Activated B cell treated with CpG ODN at 0.5 μM for 24 hours (primary cell): Measurements from ENCODE around the gene NFIB. TPM values are rescaled to one million over a fixed set of nuclear protein-coding genes. Genes with fewer than 3 reads are reported as not detected.

Source experiments
- ATAC-seq: fragments of 200-7000 bp; cut with Tn5 transposase; one replicate; pipeline ENCODE4 v1.10.0; 2021; ENCODE audit warnings: low read depth, mild to moderate bottlenecking, moderate library complexity
- CTCF ChIA-PET: fragments of 350-600 bp; sonication (Branson Sonifier 250); formaldehyde crosslinking; loops from one replicate; lab custom pipeline; 2021; ENCODE audit warnings: antibody characterized with exemption; lab: Charles Lee
- POLR2A ChIA-PET: fragments of 350-600 bp; sonication (Branson Sonifier 250); formaldehyde crosslinking; loops from one replicate; lab custom pipeline; 2021; ENCODE audit warnings: antibody characterized with exemption; lab: Charles Lee
- DNase-seq: peaks from one replicate; pipeline ENCODE4 v3.0.0; 2022
- H3K27ac Mint-ChIP-seq: one replicate; pipeline ENCODE4 v1.8.0; 2020; ENCODE audit warnings: mixed read lengths
- H3K27me3 Mint-ChIP-seq: one replicate; pipeline ENCODE4 v1.8.0; 2021; ENCODE audit warnings: mixed read lengths
- H3K36me3 Mint-ChIP-seq: one replicate; pipeline ENCODE4 v1.8.0; 2021; ENCODE audit warnings: low read depth, mixed read lengths
- H3K4me1 Mint-ChIP-seq: one replicate; pipeline ENCODE4 v1.8.0; 2021; ENCODE audit warnings: mixed read lengths
- H3K4me3 Mint-ChIP-seq: one replicate; pipeline ENCODE4 v1.8.0; 2020; ENCODE audit warnings: mild to moderate bottlenecking, mixed read lengths
- H3K9me3 Mint-ChIP-seq: one replicate; pipeline ENCODE4 v1.8.0; 2020; ENCODE audit warnings: mixed read lengths
- intact Hi-C: fragments of 100-400 bp; cut with micrococcal nuclease; formaldehyde crosslinking; loops from one replicate; pipeline ENCODE4 v1.15.1; 2024
- total RNA-seq: library from RNA; stranded (reverse); gene quantifications from 2 replicates; pipeline ENCODE4 v1.2.3, GENCODE V29; 2022
- TF ChIP-seq, protein P1 (sequence below): fragments of 200-600 bp; IDR thresholded peaks from one replicate; pipeline ENCODE4 v1.8.0; 2022; ENCODE audit warnings: antibody characterized with exemption, mild to moderate bottlenecking

NFIB gene
- total RNA-seq, 1 donor from 2014 or later, result not detected

DNA sequence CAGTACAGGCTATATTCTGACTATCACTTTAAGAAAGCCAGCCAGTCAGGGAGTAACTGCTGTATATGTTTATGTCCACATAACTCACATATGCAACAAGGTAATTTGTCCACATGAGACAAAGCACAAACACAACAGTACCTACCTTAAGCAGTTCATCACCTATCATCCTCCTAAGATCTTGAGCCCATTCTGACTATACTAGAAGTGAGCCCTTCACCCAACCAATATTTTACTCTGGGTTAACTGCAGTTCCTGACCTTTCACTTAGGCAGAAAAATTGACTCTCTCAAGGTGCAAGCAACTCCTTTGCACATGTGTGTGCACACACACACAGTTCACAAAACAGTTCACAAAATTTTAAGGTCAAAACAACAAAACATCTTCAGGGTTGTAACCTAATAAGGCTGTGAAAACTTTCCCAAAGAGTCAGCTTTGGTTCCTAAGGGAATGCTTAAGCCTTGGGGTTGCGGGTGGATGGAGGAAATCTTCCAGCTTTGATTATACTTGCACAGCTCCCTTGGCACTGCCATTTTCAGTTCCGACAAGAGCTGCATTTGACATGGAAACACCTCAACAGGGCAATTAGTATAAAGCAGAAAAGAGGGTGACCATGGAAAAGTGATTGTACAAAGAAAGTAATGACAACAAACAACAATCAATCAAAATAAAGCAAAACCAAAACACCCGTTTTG is 215.3 kb downstream of the NFIB start:
- Mint-ChIP-seq H3K9me3 (no peaks in the 10 kb centered on the region), H3K4me1 (no peaks in the 10 kb centered on the region), H3K27me3 (no peaks in the 10 kb centered on the region), H3K4me3 (no peak overlapping the region), H3K27ac (no peak overlapping the region), H3K36me3 (no peaks in the 10 kb centered on the region)
- intact Hi-C loops, result no loop called here
- POLR2A ChIA-PET, result no interaction called here
- no peak for ATAC-seq
- CTCF ChIA-PET, result no interaction called here
- no peak for DNase-seq
- TF ChIP-seq, protein P1, sequence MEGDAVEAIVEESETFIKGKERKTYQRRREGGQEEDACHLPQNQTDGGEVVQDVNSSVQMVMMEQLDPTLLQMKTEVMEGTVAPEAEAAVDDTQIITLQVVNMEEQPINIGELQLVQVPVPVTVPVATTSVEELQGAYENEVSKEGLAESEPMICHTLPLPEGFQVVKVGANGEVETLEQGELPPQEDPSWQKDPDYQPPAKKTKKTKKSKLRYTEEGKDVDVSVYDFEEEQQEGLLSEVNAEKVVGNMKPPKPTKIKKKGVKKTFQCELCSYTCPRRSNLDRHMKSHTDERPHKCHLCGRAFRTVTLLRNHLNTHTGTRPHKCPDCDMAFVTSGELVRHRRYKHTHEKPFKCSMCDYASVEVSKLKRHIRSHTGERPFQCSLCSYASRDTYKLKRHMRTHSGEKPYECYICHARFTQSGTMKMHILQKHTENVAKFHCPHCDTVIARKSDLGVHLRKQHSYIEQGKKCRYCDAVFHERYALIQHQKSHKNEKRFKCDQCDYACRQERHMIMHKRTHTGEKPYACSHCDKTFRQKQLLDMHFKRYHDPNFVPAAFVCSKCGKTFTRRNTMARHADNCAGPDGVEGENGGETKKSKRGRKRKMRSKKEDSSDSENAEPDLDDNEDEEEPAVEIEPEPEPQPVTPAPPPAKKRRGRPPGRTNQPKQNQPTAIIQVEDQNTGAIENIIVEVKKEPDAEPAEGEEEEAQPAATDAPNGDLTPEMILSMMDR, result no peak

DNA sequence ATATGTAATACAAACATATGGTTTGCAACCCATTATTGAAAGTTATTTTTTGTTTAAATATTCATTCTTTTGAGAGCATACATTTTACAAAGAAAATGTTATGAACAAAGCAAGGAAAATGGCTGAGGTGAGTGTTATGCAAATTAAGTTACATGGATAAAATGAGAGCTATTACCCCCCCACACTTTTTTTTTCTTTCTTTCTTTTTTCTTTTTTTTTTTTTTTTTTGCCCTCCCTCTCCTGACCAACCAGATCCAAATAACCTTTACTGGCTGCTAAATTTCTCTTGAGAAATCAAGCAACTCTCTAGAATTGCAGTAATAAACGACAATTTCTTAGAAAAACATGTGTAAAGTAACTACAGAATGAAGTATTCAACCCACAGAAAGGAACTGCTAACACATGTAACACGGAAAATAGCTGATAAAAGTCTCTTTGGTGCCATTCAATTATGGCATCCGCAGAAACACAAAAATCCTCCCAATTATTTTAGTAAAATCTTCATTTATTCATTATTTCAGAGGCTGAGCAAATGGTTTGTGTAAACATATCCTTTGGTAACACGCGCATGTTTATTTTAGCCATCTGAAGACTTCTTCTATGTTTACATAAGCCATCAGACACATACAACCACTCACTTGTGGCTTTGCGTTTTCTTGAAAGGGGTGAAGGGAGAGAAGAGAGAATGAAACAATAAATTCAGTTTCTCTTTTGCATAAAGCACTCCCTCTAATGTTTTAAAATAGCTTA is 216.1 kb downstream of the NFIB start:
- intact Hi-C loops, result no loop called here
- Mint-ChIP-seq H3K27me3 (no peaks in the 10 kb centered on the region), H3K9me3 (no peaks in the 10 kb centered on the region), H3K4me1 (no peaks in the 10 kb centered on the region), H3K27ac (no peak overlapping the region), H3K4me3 (no peak overlapping the region), H3K36me3 (no peaks in the 10 kb centered on the region)
- ATAC-seq (no peak), DNase-seq (no peak)
- TF ChIP-seq, protein P1, result no peak
- CTCF ChIA-PET, result no interaction called here
- POLR2A ChIA-PET, result no interaction called here

DNA sequence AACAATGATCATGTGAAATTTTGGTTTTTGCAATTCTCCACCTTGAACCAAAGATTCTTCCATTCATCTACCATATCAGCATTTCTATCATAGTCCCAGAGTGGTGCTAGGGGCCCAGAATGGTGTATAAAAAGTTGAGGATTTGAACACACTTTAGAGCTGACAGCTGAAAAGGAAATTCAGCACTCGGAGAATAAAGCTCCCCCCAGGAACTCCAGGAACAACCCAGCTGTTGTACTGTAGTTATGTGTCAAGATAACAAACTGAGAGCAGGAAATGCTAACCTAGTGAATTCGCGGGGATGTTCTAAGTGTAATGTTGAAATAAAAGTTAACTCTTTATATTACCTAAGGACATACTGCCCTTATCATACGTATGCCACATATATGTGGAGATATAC is 216.7 kb downstream of the NFIB start:
- no peaks in the 10 kb centered on the region for H3K36me3 Mint-ChIP-seq
- H3K27me3 Mint-ChIP-seq, result no peaks in the 10 kb centered on the region
- CTCF ChIA-PET, result no interaction called here
- intact Hi-C loops, result no loop called here
- POLR2A ChIA-PET, result no interaction called here
- no peak overlapping the region for H3K27ac Mint-ChIP-seq
- no peaks in the 10 kb centered on the region for H3K9me3 Mint-ChIP-seq
- DNase-seq (no peak), ATAC-seq (no peak)
- TF ChIP-seq, protein P1, result no peak
- no peaks in the 10 kb centered on the region for H3K4me1 Mint-ChIP-seq
- H3K4me3 Mint-ChIP-seq, result no peak overlapping the region

DNA sequence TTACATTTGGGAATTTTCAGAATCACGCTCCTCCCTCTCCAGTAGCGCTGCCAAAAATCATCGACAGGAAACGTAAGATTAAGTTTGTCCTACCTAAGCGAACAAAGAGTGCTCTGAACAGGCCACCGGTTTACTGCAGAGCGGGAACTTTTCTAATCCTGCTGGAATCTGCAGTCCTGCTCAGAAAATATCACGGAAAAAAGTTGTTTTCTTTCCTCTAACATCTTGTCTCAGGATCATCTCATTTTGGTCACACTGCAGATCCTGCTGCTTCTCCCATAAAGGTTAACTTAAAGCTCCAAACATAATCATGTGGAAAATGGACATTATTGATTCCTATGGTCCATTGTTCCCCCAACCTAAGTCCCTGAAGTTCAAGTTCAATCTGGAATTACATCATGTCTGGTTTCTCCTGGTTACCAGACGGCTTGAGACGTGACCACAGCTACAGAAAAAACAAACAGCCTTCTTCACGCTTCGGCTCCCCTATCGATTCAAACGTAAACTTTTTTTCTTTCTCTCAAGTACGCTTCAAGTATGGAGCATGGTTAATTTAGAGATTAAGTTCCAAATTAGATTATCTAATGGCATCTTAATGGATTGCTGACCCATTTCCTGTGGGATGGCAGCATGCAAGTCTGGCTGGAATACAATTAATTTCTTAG is 217.6 kb downstream of the NFIB start:
- H3K4me1 Mint-ChIP-seq, result no peaks in the 10 kb centered on the region
- no peaks in the 10 kb centered on the region for H3K9me3 Mint-ChIP-seq
- H3K36me3 Mint-ChIP-seq, result no peaks in the 10 kb centered on the region
- no peak for ATAC-seq
- TF ChIP-seq, protein P1, result no peak
- ChIA-PET CTCF (no interaction called here), POLR2A (no interaction called here)
- DNase-seq, result no peak
- H3K27ac Mint-ChIP-seq, result no peak overlapping the region
- intact Hi-C loops, result no loop called here
- no peak overlapping the region for H3K4me3 Mint-ChIP-seq
- no peaks in the 10 kb centered on the region for H3K27me3 Mint-ChIP-seq

DNA sequence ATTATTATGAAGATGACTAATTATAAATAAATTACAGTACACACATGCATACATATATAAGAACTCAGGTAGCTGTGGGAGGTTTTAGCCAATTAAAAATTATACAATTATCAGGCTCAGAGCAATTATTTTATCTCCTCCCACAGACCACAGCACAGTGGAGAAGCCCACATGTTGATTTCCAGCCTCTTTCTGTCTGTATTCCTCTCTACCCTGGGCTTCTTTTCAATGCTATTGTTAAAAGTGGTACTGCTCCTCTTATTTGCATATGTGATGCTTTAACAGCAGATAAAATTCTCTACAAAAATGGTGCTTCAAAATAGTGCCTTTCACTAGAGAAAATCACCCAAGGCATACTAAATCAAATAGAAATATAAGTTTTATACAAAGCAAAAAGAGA is 218.7 kb downstream of the NFIB start:
- DNase-seq (no peak), ATAC-seq (no peak)
- no peak overlapping the region for H3K4me3 Mint-ChIP-seq
- no peak overlapping the region for H3K27ac Mint-ChIP-seq
- H3K36me3 Mint-ChIP-seq, result no peaks in the 10 kb centered on the region
- ChIA-PET CTCF (no interaction called here), POLR2A (no interaction called here)
- peaks cover under 1% of the 10 kb centered on the region for H3K9me3 Mint-ChIP-seq
- intact Hi-C loops, result no loop called here
- no peaks in the 10 kb centered on the region for H3K27me3 Mint-ChIP-seq
- no peaks in the 10 kb centered on the region for H3K4me1 Mint-ChIP-seq
- TF ChIP-seq, protein P1, result no peak
